H1 (cell line): ENCODE data around the gene USH1G. TPM values are rescaled to one million over a fixed set of nuclear protein-coding genes. Genes with fewer than 3 reads are reported as not detected.

Source experiments
- ATF2 ChIP-seq: IDR thresholded peaks from 2 replicates; pipeline ENCODE4 v1.6.1; 2012; ENCODE audit warnings: low read length, inconsistent platforms
- CHD7 ChIP-seq: fragments of 300-600 bp; sonication (generic); IDR thresholded peaks from 2 replicates; pipeline ENCODE4 v1.7.1; 2012; ENCODE audit warnings: low read length, moderate library complexity, mild to moderate bottlenecking, inconsistent platforms; ENCODE audit not compliant: insufficient replicate concordance
- E2F6 ChIP-seq: IDR thresholded peaks from 2 replicates; pipeline ENCODE4 v1.6.1; 2012; ENCODE audit warnings: inconsistent platforms
- JUND ChIP-seq: IDR thresholded peaks from 2 replicates; pipeline ENCODE4 v1.6.1; 2011; ENCODE audit warnings: mild to moderate bottlenecking, improper control_type of control experiment, low read length
- RNF2 ChIP-seq: fragments of 200-900, 300-1000 bp; sonication (generic); IDR thresholded peaks from 2 replicates; pipeline ENCODE4 v1.7.1; 2016; ENCODE audit warnings: borderline replicate concordance, low read depth, mild to moderate bottlenecking, antibody characterized with exemption, low read length; ENCODE audit not compliant: poor library complexity, severe bottlenecking; ENCODE audit errors: missing control alignments
- SAP30 ChIP-seq: fragments of 300-600 bp; sonication (generic); IDR thresholded peaks from 2 replicates; pipeline ENCODE4 v1.7.1; 2012; ENCODE audit warnings: low read length, moderate library complexity, mild to moderate bottlenecking, inconsistent platforms; ENCODE audit not compliant: insufficient read depth, insufficient replicate concordance
- SUZ12 ChIP-seq: fragments of 200-600 bp; sonication (generic); IDR thresholded peaks from 2 replicates; pipeline ENCODE4 v1.6.1; 2012; ENCODE audit warnings: mild to moderate bottlenecking, inconsistent platforms, low read length, moderate library complexity, mixed read lengths
- polyA plus RNA-seq, 7 experiments: library from polyadenylated mRNA; depleted of rRNA in 3 of 7; stranded (reverse) in 5 of 7; unstranded in 2 of 7; fragments of >200 nt in 5 of 7; fragments of 200-250 nt in 2 of 7; gene quantifications; 1 replicate in 5 of 7; 2 replicates in 1 of 7; 4 replicates in 1 of 7; pipeline versions ENCODE4 v1.2.1 to v1.2.3, GENCODE V29; 2011 to 2013; ENCODE audit warnings: missing spikeins in 2 of 7, mixed read lengths in 2 of 7
- total RNA-seq: library from RNA; stranded (reverse); fragmentation: NEBNext Ultra II Directional; extraction: Animal tissue kit (Norgen Biotek cat#: 25700); gene quantifications from 2 replicates; pipeline ENCODE4 v1.2.1, GENCODE V29; 2021

The USH1G gene
- total and polyA plus RNA-seq, 2 of the 8 experiments (the other 6 are each of a cell fraction or from before 2014, with no cell fraction given), result 1.6 to 4.3 TPM

GRCh38 chr17:74918906-74919305 is 4.1 kb downstream of the USH1G start (continued):
- TF ChIP-seq CHD7 (no peak), E2F6 (no peak), SAP30 (no peak), SUZ12 (no peak), ATF2 (no peak), RNF2 (no peak), JUND (no peak)
